HG02884 (cell line): ENCODE measurements around the gene DLGAP3.
"Not testable (repeated sequence)": the region's sequence is repeated elsewhere in the genome, so short reads cannot be mapped to it uniquely, and the experiment has no call there.

Experiments
- ATAC-seq: cut with Tn5 transposase; IDR thresholded peaks from one replicate; pipeline ENCODE4 v1.9.1; 2021; ENCODE audit warnings: mild to moderate bottlenecking, moderate library complexity; ENCODE audit not compliant: unreplicated experiment

The DLGAP3 gene

DNA sequence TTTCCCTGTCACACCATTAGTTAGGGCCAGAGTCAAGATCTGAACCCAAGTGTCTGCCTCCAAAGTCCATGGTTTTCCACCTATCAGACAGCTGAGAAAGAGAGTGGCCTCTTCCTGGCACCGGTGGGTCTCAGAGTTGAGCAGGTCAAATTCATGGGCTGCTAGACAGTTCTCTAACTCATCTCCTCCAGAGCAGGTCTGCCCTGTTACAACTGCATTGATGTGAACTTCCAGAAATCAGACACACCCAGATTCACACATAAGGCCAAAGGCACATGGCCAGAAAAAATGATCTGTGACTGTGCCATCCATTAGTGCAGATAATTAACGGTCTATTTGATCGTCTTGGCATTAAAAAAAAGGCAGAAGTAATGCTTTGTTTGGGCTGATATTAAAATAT, 87.4 kb downstream of the DLGAP3 start:
- no peak for ATAC-seq

- ATAC-seq: no peak
Observed at GRCh38 chr1:34840426-34840825, 89.0 kb downstream of the DLGAP3 start.

DNA sequence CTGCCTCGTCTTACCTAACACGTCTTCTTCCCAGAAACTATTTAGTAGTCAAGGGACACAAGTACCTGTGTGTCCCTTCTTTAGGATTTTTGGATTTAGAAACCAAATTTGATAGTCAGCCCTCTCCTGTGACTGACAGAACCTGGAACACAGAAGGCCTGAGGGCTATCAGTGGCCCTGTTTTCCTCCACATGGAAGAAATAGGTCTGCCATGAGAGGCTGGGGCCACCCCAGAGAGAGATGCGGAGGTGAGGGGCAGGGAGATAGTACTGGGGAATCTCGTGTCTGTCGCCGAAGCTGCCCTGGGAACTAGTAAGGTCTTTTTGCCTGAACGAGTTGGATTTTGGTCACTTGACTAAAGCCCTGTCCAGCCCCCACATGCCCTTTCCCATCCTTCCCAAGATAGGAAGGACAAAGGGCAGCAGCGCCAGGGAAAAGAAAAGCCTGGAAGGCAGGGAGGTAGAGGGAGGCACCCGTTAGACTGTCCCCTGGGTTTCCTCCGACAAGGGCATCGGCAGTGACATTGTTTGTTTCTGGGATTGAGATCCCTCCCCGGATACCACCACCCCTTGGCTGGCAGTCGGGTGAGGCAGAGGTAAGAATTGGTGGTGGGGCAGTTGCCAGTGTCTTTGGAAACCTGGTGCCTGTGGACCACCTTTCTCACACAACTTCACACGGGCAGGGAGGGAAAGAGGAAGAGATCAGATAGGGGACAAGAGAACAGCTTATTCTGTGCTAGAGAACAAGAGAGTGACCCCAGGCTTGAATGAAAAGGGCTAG, 89.7 kb downstream of the DLGAP3 start:
- no peak for ATAC-seq

DNA sequence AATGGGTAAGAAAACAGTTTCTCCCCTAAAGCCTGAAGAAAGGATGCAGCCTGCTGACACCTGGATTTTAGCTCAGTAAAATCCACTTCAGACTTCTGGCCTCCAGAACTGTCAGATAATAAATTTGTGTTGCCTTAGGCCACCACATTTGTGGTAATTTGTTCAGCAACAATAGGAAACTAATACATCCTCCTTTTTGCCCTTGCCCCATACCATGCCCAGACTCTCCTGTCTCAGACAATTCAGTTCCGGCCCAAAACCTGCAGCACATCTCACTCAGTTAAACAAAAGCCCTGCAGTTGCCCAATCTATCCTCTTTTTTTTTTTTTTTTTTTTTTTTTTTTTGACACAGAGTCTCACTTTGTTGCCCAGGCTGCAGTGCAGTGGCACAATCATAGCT, 95.7 kb downstream of the DLGAP3 start:
- ATAC-seq: no peak

- no peak for ATAC-seq
Observed at GRCh38 chr1:34831721-34832246, 97.7 kb downstream of the DLGAP3 start.

GRCh38 chr1:34829250-34829649, 100.2 kb downstream of the DLGAP3 start:
- ATAC-seq: no peak

DNA sequence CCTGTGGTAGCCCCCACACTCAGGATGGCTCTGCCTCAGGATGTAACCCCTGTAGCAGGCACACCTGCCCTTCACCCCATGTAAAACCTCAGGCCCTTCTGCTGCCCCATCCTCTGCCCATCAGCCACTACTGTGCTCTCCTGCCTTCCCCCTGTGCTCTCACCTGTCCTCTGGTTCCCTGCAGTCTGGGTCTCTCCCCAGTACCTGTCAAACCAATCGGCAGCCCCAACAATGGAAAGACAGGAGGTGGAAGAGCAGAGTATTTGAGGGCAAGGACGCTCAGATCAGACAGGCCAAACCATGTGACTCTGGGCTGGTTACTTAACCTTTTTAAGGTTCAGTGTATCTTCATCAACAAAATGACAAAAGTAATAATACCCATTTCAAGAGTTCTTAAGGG, 100.8 kb downstream of the DLGAP3 start:
- ATAC-seq: no peak

DNA sequence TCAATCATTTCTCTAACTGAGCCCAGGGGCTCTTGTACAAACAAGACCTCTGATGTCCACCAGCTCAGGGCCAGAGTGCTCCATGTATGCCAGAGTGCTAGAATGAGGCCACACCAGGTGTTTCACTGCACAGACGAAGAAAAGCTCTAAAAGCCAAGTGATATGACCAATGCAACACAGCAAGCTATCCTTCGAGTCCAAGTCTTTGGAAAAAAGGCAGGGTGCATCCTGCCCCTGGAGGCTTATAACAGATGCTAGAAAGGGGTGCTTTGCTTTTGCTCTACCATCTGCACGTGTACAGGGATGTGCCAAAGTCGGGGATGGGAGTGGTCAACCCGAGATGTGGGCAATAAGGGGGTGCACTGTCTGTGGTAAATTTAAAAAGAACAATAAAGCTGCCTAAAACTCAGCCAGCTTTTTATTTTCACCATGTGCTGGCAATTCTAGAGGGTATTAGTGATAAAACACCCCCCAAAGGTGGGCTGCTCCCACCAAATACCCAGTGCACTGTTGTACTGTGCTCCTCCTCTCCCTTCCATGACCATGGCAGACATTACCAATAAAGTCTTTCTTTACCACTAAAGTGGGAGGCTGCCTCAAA, 102.0 kb downstream of the DLGAP3 start:
- ATAC-seq: no peak

- ATAC-seq: no peak
Observed at GRCh38 chr1:34825455-34826091, 103.9 kb downstream of the DLGAP3 start.

DNA sequence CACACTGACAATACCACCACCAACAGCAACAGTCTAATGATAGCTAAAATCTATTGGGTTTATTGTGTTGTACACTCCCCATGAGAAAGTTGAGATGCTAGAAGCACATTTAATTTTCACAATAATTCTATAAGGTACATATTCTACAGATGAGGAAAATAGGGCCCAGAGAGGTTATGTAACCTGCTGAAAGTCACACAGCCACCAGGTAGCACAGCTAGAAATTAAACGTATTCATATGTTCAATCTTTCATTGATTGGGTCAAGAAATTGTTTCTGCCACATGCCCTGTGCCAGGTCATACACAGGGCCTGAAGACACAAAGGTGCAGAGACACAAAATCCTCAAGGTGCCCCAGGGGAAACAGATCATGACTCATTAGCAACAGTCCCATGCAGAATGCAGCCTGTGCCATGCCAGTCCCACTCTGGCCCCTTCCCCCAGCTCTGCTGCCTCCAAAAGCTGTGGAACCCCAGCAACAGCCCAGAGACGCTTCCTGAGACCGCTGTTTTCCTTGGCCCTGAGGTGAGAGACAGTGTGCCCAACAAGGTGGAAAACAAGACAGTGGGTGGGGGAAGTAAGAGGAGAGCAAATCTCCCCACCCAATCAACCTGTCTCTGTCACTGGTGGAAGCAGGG, 104.5 kb downstream of the DLGAP3 start:
- ATAC-seq: no peak

DNA sequence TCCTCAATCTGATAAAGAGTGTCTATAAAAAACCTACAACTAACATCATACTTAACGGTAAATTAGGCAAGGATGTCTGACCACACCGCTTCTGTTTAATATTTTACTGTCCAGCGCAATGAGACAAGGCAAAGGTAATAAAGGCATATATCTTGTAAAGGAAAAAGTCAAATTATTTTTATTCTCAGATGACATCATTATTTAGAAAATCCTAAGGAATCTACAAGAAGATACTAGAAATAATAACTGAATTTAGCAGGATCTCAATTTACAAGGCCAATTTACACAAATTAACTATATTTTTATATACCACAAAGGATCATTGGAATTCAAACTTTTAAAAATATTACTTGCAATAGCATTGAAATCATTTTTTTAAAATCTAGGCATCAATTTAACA, 107.2 kb downstream of the DLGAP3 start:
- ATAC-seq: no peak

GRCh38 chr1:34818862-34819261, 110.6 kb downstream of the DLGAP3 start:
- not testable (repeated sequence) for ATAC-seq

DNA sequence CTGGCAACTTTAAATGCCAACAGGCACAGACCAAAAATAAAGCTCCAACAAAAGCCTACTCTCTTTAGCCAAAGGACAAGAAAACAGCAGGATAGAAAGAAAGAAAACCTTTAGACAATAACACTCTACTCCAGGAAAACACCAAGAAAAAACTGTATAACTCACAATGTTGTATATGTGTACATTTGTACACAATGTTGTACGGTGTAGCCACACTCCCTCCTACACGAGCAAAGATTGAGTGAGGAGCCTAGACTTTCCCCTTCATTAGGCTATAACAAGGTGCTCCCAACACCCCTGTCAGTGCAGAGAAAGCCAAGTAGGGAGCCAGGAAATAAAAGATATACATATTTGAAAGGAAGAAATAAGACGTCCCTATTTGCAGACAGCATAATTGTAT, 112.7 kb downstream of the DLGAP3 start:
- ATAC-seq: no peak

- no peak for ATAC-seq
Observed at GRCh38 chr1:34816332-34816731, 113.1 kb downstream of the DLGAP3 start.
